Activated CD8-positive, alpha-beta T cell treated with anti-CD3 and anti-CD28 coated beads for 36 hours (primary cell): ENCODE data around the gene CAMTA1. TPM values are rescaled to one million over a fixed set of nuclear protein-coding genes. Genes with fewer than 3 reads are reported as not detected.

Experiments used
- ATAC-seq: fragments of 200-7000 bp; cut with Tn5 transposase; one replicate; pipeline ENCODE4 v1.10.0; 2021; ENCODE audit warnings: mild to moderate bottlenecking, moderate library complexity
- CTCF ChIA-PET: fragments of 350-600 bp; sonication (Branson Sonifier 250); formaldehyde crosslinking; loops from one replicate; lab custom pipeline; 2021; ENCODE audit warnings: antibody characterized with exemption; lab: Charles Lee
- POLR2A ChIA-PET: fragments of 350-600 bp; sonication (Branson Sonifier 250); formaldehyde crosslinking; loops from one replicate; lab custom pipeline; 2021; ENCODE audit warnings: antibody characterized with exemption; lab: Charles Lee
- DNase-seq: peaks from one replicate; pipeline ENCODE4 v3.0.0-alpha.2; 2020
- H3K27ac Mint-ChIP-seq: one replicate; pipeline ENCODE4 v1.8.0; 2021; ENCODE audit warnings: mild to moderate bottlenecking, mixed read lengths
- H3K27me3 Mint-ChIP-seq: one replicate; pipeline ENCODE4 v1.8.0; 2021; ENCODE audit warnings: mixed read lengths
- H3K36me3 Mint-ChIP-seq: one replicate; pipeline ENCODE4 v1.8.0; 2021; ENCODE audit warnings: low read depth, mixed read lengths
- H3K4me1 Mint-ChIP-seq: one replicate; pipeline ENCODE4 v1.8.0; 2021; ENCODE audit warnings: low read depth, mixed read lengths
- H3K4me3 Mint-ChIP-seq: one replicate; pipeline ENCODE4 v1.8.0; 2021; ENCODE audit warnings: mild to moderate bottlenecking, moderate library complexity, mixed read lengths
- H3K9me3 Mint-ChIP-seq: one replicate; pipeline ENCODE4 v1.8.0; 2021; ENCODE audit warnings: mixed read lengths
- intact Hi-C: fragments of 100-400 bp; cut with micrococcal nuclease; formaldehyde crosslinking; loops from one replicate; pipeline ENCODE4 v1.10.0; 2022
- total RNA-seq, 2 experiments: library from RNA; stranded (reverse); gene quantifications; one replicate each; pipeline ENCODE4 v1.2.3, GENCODE V29; 2021
- TF ChIP-seq, protein P1 (sequence below): fragments of 200-600 bp; IDR thresholded peaks from one replicate; pipeline ENCODE4 v1.8.0; 2022; ENCODE audit warnings: antibody characterized with exemption, mild to moderate bottlenecking

Gene CAMTA1
- total RNA-seq, 2 experiments from 2014 or later, result 67.7 to 70.9 TPM

DNA sequence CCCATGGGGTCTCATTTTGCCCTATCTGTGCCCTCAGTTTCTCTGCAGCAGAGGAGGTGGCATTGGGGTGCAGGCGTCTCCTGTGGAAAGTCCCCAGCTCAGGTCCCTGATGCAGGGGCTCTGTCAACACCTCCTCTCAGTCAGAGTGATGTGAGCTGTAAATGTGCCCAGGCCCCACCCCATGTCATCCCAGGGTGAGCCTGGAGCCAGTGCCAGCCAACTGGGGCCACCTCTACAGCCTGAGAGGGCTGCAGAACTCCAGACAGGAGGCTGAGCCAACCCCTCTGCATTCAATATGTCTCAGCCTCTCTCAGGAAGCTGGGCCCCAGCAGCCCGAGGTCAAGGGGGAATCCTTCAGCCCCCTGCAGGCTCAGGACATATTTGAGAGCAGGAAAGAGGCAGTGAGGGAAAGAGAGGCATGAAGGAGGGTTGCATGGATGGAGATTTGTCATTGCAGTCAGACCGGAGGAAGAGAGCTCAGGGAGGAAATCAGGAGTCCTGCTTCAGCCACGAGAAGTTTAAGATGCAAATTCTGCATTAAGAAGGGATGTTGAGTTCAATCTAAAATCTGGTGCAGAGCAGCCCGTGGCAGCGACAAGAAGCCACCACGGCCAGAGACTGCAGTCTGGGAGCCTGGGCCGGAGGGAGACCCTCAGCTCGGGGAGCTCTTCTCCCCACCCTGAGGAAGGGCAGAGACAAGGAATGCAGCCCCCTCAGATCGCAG, 697.7 kb downstream of the CAMTA1 start:
- ATAC-seq, result no peak
- H3K27ac Mint-ChIP-seq, result no peak overlapping the region
- CTCF ChIA-PET, result no interaction called here

DNA sequence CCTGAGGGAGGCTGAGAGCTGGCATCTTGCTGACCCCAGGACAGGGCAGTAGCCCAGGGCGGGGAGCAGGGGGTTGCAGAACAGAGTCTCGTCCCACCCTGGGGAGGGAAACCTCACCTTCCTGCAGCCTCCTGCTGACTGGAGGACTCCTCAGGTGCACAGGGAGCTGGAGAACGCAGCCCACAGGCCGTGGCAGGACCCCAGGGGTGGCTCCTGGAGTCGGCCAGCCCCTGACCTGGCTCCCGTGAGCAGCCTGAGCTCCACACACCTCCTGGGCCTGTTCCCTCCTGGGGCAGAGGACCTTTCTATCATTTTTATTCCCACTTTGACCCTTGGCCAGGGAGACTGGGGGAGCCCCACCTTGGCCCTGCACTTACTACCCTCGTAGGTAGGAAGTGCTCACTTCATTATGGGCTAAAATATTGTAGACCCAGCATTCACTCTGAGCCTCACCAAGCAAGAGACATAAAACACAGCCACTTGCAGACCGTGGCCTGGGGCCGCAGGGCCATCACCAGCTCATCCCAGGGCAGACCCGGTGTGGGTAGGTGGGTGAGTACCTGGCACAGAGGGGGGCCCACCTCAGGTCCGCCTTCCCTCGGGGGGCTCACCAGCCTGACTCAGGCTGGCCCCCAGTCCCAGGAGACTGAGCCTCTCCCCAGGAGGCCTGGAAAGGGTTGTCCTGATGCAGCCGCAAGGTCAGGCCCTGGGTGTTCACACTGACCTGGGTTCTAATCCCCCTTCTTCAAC, 698.6 kb downstream of the CAMTA1 start:
- Mint-ChIP-seq H3K27me3 (peaks cover 2% of the 10 kb centered on the region), H3K36me3 (no peaks in the 10 kb centered on the region), H3K27ac (no peak overlapping the region), H3K4me1 (no peaks in the 10 kb centered on the region), H3K4me3 (no peak overlapping the region), H3K9me3 (no peaks in the 10 kb centered on the region)
- TF ChIP-seq, protein P1, sequence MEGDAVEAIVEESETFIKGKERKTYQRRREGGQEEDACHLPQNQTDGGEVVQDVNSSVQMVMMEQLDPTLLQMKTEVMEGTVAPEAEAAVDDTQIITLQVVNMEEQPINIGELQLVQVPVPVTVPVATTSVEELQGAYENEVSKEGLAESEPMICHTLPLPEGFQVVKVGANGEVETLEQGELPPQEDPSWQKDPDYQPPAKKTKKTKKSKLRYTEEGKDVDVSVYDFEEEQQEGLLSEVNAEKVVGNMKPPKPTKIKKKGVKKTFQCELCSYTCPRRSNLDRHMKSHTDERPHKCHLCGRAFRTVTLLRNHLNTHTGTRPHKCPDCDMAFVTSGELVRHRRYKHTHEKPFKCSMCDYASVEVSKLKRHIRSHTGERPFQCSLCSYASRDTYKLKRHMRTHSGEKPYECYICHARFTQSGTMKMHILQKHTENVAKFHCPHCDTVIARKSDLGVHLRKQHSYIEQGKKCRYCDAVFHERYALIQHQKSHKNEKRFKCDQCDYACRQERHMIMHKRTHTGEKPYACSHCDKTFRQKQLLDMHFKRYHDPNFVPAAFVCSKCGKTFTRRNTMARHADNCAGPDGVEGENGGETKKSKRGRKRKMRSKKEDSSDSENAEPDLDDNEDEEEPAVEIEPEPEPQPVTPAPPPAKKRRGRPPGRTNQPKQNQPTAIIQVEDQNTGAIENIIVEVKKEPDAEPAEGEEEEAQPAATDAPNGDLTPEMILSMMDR, result no peak
- ChIA-PET POLR2A (no interaction called here), CTCF (no interaction called here)
- ATAC-seq (no peak), DNase-seq (no peak)
- intact Hi-C loops, result no loop called here

More for the DNA sequence above, 697.7 kb downstream of the CAMTA1 start:
- Mint-ChIP-seq H3K4me3 (no peak overlapping the region), H3K9me3 (no peaks in the 10 kb centered on the region), H3K27me3 (peaks cover 2% of the 10 kb centered on the region), H3K36me3 (no peaks in the 10 kb centered on the region), H3K4me1 (no peaks in the 10 kb centered on the region)
- intact Hi-C loops, result no loop called here
- POLR2A ChIA-PET, result no interaction called here
- TF ChIP-seq, protein P1, result no peak
- DNase-seq, result no peak

DNA sequence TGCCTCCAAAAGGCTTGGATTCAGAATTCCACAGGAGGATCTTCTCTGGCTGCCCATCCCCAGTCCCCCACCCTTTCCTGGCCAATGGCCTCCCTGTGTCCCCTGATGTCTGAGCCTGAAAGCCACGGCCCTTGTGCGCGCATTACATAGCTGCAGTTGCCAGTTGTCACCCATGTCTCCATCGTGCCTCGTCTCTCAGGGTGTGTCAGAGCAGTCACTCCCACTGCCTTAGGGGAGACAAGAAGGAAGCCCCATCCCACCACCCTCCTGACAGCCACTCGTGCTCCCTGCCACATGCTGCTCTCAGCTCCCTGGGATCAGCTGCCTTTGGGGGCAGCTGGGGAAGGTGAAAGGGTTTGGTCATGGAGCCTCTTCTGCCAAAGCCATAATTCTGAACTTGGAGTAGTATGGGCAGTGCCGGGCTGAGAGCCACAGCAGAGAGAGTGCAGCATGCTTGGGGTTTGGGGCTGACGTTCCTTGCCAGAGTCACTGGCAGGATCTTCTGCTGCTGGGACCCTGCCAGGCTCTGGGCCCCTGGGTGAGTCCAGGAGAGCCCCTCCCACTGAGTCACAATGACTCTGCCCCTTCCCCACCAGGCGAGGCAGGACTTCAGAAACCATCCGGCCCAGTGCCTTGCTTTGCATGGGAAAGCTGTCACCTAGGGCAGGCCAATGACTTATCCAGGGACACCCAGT, 700.0 kb downstream of the CAMTA1 start:
- TF ChIP-seq, protein P1, result no peak
- ATAC-seq, result no peak
- H3K36me3 Mint-ChIP-seq, result no peaks in the 10 kb centered on the region

DNA sequence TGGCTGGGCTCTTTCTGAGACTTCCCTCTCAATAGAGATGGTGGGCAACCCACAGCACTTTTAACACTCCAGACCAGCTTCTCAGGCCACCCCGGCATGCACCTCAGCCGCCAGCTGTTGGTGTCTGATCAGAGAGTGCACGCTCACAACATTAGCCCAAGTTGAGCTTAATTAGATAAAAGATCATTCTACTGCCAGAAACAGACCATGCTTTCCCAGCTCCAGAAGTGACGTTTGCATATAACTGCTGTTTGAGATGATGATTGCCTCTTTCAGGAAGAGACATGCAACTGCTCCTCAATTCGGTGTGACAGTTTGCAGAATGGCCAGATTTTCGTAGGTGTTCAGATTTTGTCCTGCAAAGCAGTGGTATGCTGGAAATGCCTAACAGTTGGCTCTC, 700.6 kb downstream of the CAMTA1 start:
- TF ChIP-seq, protein P1, result no peak
- intact Hi-C loops, result no loop called here
- Mint-ChIP-seq H3K4me1 (no peaks in the 10 kb centered on the region), H3K4me3 (no peak overlapping the region), H3K27ac (no peak overlapping the region), H3K27me3 (peaks cover 2% of the 10 kb centered on the region), H3K36me3 (no peaks in the 10 kb centered on the region), H3K9me3 (no peaks in the 10 kb centered on the region)
- ATAC-seq (no peak), DNase-seq (no peak)
- ChIA-PET CTCF (no interaction called here), POLR2A (no interaction called here)

More for the DNA sequence above, 700.0 kb downstream of the CAMTA1 start:
- Mint-ChIP-seq H3K4me3 (no peak overlapping the region), H3K27me3 (peaks cover 2% of the 10 kb centered on the region), H3K27ac (no peak overlapping the region), H3K4me1 (no peaks in the 10 kb centered on the region), H3K9me3 (no peaks in the 10 kb centered on the region)
- CTCF ChIA-PET, result no interaction called here
- no peak for DNase-seq
- POLR2A ChIA-PET, result no interaction called here
- intact Hi-C loops, result no loop called here
